ENCODE measurements around the gene ASPM.

GRCh38 chr1:197093226-197093885, 53.1 kb downstream of the ASPM start:
- TF ChIP-seq POLR2A (IDR thresholded peaks at IDR 0.05) = no peak
- no peak for TF ChIP-seq POLR2AphosphoS5 (IDR thresholded peaks at IDR 0.05)

All from prostate gland (tissue), 1 donor.